ENCODE data around the gene MAML3.

The MAML3 gene

GRCh38 chr4:139854668-139855403 is 299.1 kb downstream of the MAML3 start:
- DNase-seq (ENCODE audit: low read depth) = no peak
- TF ChIP-seq CTCF (IDR thresholded peaks at IDR 0.05; ENCODE audit: low read depth, low read length, missing control alignments) = no peak
- no peak overlapping the region for H3K4me3 ChIP-seq (ENCODE audit: low read depth, low read length)

GRCh38 chr4:139853309-139853708 is 300.7 kb downstream of the MAML3 start:
- no peak for DNase-seq (ENCODE audit: low read depth)
- H3K4me3 ChIP-seq (ENCODE audit: low read depth, low read length) = no peak overlapping the region
- TF ChIP-seq CTCF (IDR thresholded peaks at IDR 0.05; ENCODE audit: low read depth, low read length, missing control alignments) = no peak

GRCh38 chr4:139852612-139853269 is 301.2 kb downstream of the MAML3 start:
- no peak for TF ChIP-seq CTCF (IDR thresholded peaks at IDR 0.05; ENCODE audit: low read depth, low read length, missing control alignments)
- no peak for DNase-seq (ENCODE audit: low read depth)
- no peak overlapping the region for H3K4me3 ChIP-seq (ENCODE audit: low read depth, low read length)

GRCh38 chr4:139851639-139852038 is 302.3 kb downstream of the MAML3 start:
- H3K4me3 ChIP-seq (ENCODE audit: low read depth, low read length) = no peak overlapping the region
- DNase-seq (ENCODE audit: low read depth) = no peak
- no peak for TF ChIP-seq CTCF (IDR thresholded peaks at IDR 0.05; ENCODE audit: low read depth, low read length, missing control alignments)

GRCh38 chr4:139851133-139851532 is 302.9 kb downstream of the MAML3 start:
- DNase-seq (ENCODE audit: low read depth) = no peak
- H3K4me3 ChIP-seq (ENCODE audit: low read depth, low read length) = no peak overlapping the region
- TF ChIP-seq CTCF (IDR thresholded peaks at IDR 0.05; ENCODE audit: low read depth, low read length, missing control alignments) = no peak

- no peak for TF ChIP-seq CTCF (IDR thresholded peaks at IDR 0.05; ENCODE audit: low read depth, low read length, missing control alignments)
- no peak overlapping the region for H3K4me3 ChIP-seq (ENCODE audit: low read depth, low read length)
- no peak for DNase-seq (ENCODE audit: low read depth)
These were observed 304.8 kb downstream of the MAML3 start for GRCh38 chr4:139849219-139849618.

- TF ChIP-seq CTCF (IDR thresholded peaks at IDR 0.05; ENCODE audit: low read depth, low read length, missing control alignments) = no peak
- no peak for DNase-seq (ENCODE audit: low read depth)
- H3K4me3 ChIP-seq (ENCODE audit: low read depth, low read length) = no peak overlapping the region
These were observed 306.0 kb downstream of the MAML3 start for GRCh38 chr4:139848028-139848427.
